PC-9 (cell line): ENCODE results near the gene CUEDC2. TPM values are rescaled to one million over a fixed set of nuclear protein-coding genes. Genes with fewer than 3 reads are reported as not detected.

Experiments used
- BruUV-seq: library from RNA; stranded (reverse); fragments of 400-500 nt; replicated peaks from 2 replicates; lab custom pipeline; 2021; lab: Mats Ljungman, UMichigan
- CTCF ChIA-PET: fragments of 300-600 bp; sonication (Branson Sonifier 250); formaldehyde crosslinking; loops from one replicate; lab custom pipeline; 2022; ENCODE audit warnings: antibody characterized with exemption; lab: Charles Lee
- POLR2A ChIA-PET: fragments of 300-600 bp; sonication (Branson Sonifier 250); formaldehyde crosslinking; loops from one replicate; lab custom pipeline; 2022; ENCODE audit warnings: antibody characterized with exemption; ENCODE audit not compliant: unreplicated experiment; lab: Charles Lee
- DNase-seq, 2 experiments: peaks; one replicate each; pipeline versions ENCODE4 v3.0.0 to v3.0.0-alpha.2; 2015 to 2022; ENCODE audit warnings: mixed read lengths in 1 of 2
- H2AFZ ChIP-seq: fragments of 200-600 bp; sonication (generic); 2 replicates; pipeline ENCODE4 v1.8.1; 2017; ENCODE audit warnings: antibody characterized with exemption
- H3F3A ChIP-seq: fragments of 200-600 bp; sonication (generic); 2 replicates; pipeline ENCODE4 v1.8.1; 2017; ENCODE audit warnings: antibody characterized with exemption, mild to moderate bottlenecking, low read depth; ENCODE audit not compliant: insufficient read depth
- H3K27ac ChIP-seq: fragments of 200-600 bp; sonication (generic); 2 replicates; pipeline ENCODE4 v1.6.1; 2016; ENCODE audit warnings: mixed run types
- H3K27me3 ChIP-seq: fragments of 200-600 bp; sonication (generic); 2 replicates; pipeline ENCODE4 v1.6.1; 2016; ENCODE audit warnings: low read depth, mixed run types; ENCODE audit not compliant: insufficient read depth
- H3K36me3 ChIP-seq: fragments of 200-600 bp; sonication (generic); 2 replicates; pipeline ENCODE4 v1.6.1; 2016; ENCODE audit warnings: low read depth, mixed run types
- H3K4me1 ChIP-seq: fragments of 200-600 bp; sonication (generic); replicated peaks from 2 replicates; pipeline ENCODE4 v1.6.1; 2016; ENCODE audit warnings: mixed run types; ENCODE audit not compliant: insufficient read depth
- H3K4me2 ChIP-seq: fragments of 200-600 bp; sonication (generic); 2 replicates; pipeline ENCODE4 v1.6.1; 2017; ENCODE audit warnings: mixed run types
- H3K4me3 ChIP-seq: fragments of 200-600 bp; sonication (generic); 2 replicates; pipeline ENCODE4 v1.6.1; 2016; ENCODE audit warnings: mixed run types
- H3K79me2 ChIP-seq: fragments of 200-600 bp; sonication (generic); 2 replicates; pipeline ENCODE4 v1.6.1; 2017; ENCODE audit warnings: low read depth, mixed run types
- H3K9me2 ChIP-seq: fragments of 200-600 bp; sonication (generic); 2 replicates; pipeline ENCODE4 v1.8.1; 2017; ENCODE audit warnings: mild to moderate bottlenecking; ENCODE audit not compliant: insufficient read depth
- H3K9me3 ChIP-seq: fragments of 200-600 bp; sonication (generic); 2 replicates; pipeline ENCODE4 v1.8.1; 2016; ENCODE audit warnings: low read depth; ENCODE audit not compliant: insufficient read depth
- H4K20me1 ChIP-seq: fragments of 200-600 bp; sonication (generic); 2 replicates; pipeline ENCODE4 v1.8.1; 2017; ENCODE audit not compliant: insufficient read depth
- CTCF ChIP-seq: fragments of 200-600 bp; sonication (generic); conservative IDR thresholded peaks from 2 replicates; pipeline ENCODE4 v1.6.1; 2017; ENCODE audit warnings: mixed run types, antibody characterized with exemption, mild to moderate bottlenecking, moderate library complexity
- EZH2 ChIP-seq: fragments of 200-600 bp; sonication (generic); IDR thresholded peaks from 2 replicates; pipeline ENCODE4 v1.8.0; 2017; ENCODE audit warnings: antibody characterized with exemption, low read depth
- intact Hi-C: fragments of 100-400 bp; cut with micrococcal nuclease; formaldehyde crosslinking; loops from one replicate; pipeline ENCODE4 v1.10.0; 2022; ENCODE audit not compliant: unreplicated experiment
- total RNA-seq: library from RNA; stranded (reverse); gene quantifications from 2 replicates; pipeline ENCODE4 v1.2.3, GENCODE V29; 2021

The CUEDC2 gene
- total RNA-seq, 1 experiment from 2014 or later, result 46.2 TPM

- no peaks in the 10 kb centered on the region for H4K20me1 ChIP-seq
- intact Hi-C loops, result loop anchor here (2.0 kb wide), 2 partner anchors 18 to 234 kb away; partner anchors contain the start of gene FBXL15
- no peak for TF ChIP-seq EZH2
Observed at GRCh38 chr10:102403115-102403514, 29.3 kb downstream of the CUEDC2 start.

GRCh38 chr10:102402512-102402896 lies 29.9 kb downstream of the CUEDC2 start:
- TF ChIP-seq EZH2 (no peak), CTCF (no peak)
- H3K4me2 ChIP-seq, result no peak overlapping the region
- peaks cover 4% of the 10 kb centered on the region; the same call in 1 of the 2 replicates for H3F3A ChIP-seq
- no peak overlapping the region for H2AFZ ChIP-seq
- H3K36me3 ChIP-seq, result no peaks in the 10 kb centered on the region
- CTCF ChIA-PET, result interaction anchor here (0.5 kb wide), 1 partner anchor 52 kb away, joined by 3 read pairs; no protein-coding TSS in a partner anchor
- no peak overlapping the region for H3K27ac ChIP-seq
- intact Hi-C loops, result loop anchor here (2.0 kb wide), 2 partner anchors 18 to 234 kb away; partner anchors contain the start of gene FBXL15
- H3K4me1 ChIP-seq, result peaks cover 13% of the 10 kb centered on the region
- H3K4me3 ChIP-seq, result no peak overlapping the region
- DNase-seq, result no peak
- no peaks in the 10 kb centered on the region for H3K27me3 ChIP-seq
- no TSS peak for BruUV-seq
- H3K9me3 ChIP-seq, result no peaks in the 10 kb centered on the region
- no peaks in the 10 kb centered on the region for H3K79me2 ChIP-seq
- POLR2A ChIA-PET, result no interaction called here
- H3K9me2 ChIP-seq, result no peaks in the 10 kb centered on the region
- no peaks in the 10 kb centered on the region for H4K20me1 ChIP-seq

More at GRCh38 chr10:102403115-102403514, 29.3 kb downstream of the CUEDC2 start:
- no peak overlapping the region for H3K4me3 ChIP-seq
- no peak overlapping the region for H3K4me2 ChIP-seq
- no peak for DNase-seq
- H3K27me3 ChIP-seq, result no peaks in the 10 kb centered on the region
- peaks cover 13% of the 10 kb centered on the region for H3K4me1 ChIP-seq
- no peak overlapping the region for H2AFZ ChIP-seq
- POLR2A ChIA-PET, result interaction anchor here (0.6 kb wide), 1 partner anchor 8 kb away, joined by 13 read pairs; the partner anchor contains the start of gene NFKB2
- H3K36me3 ChIP-seq, result no peaks in the 10 kb centered on the region
- no peaks in the 10 kb centered on the region for H3K9me3 ChIP-seq
- peaks cover 4% of the 10 kb centered on the region; the same call in 1 of the 2 replicates for H3F3A ChIP-seq
- CTCF ChIA-PET, result no interaction called here
- no peaks in the 10 kb centered on the region for H3K79me2 ChIP-seq
- H3K27ac ChIP-seq, result no peak overlapping the region
- no TSS peak for BruUV-seq
- H3K9me2 ChIP-seq, result no peaks in the 10 kb centered on the region

- H3K4me1 ChIP-seq, result peaks cover 13% of the 10 kb centered on the region
- H3K27ac ChIP-seq, result no peak overlapping the region
- no peak for TF ChIP-seq EZH2
- no peak for TF ChIP-seq CTCF
- H3K27me3 ChIP-seq, result no peaks in the 10 kb centered on the region
- no peaks in the 10 kb centered on the region for H4K20me1 ChIP-seq
- H3F3A ChIP-seq, result peaks cover 4% of the 10 kb centered on the region; the same call in 1 of the 2 replicates
- H3K4me2 ChIP-seq, result peak overlapping the region; percentile 53
- intact Hi-C loops, result loop anchor here (2.0 kb wide), 2 partner anchors 19 to 233 kb away; partner anchors contain the start of gene FBXL15
- H3K4me3 ChIP-seq, result no peak overlapping the region
- H3K36me3 ChIP-seq, result no peaks in the 10 kb centered on the region
- no TSS peak for BruUV-seq
- DNase-seq, result peak; percentile 80 to 88
- ChIA-PET POLR2A (interaction anchor here (0.5 kb wide), 1 partner anchor 791 kb away, joined by 4 read pairs; no protein-coding TSS in a partner anchor), CTCF (interaction anchor here (0.5 to 0.6 kb wide), 3 partner anchors 9 to 60 kb away, joined by 3 to 4 read pairs (median 3); no protein-coding TSS in a partner anchor)
- no peak overlapping the region for H2AFZ ChIP-seq
- no peaks in the 10 kb centered on the region for H3K79me2 ChIP-seq
- H3K9me2 ChIP-seq, result no peaks in the 10 kb centered on the region
- no peaks in the 10 kb centered on the region for H3K9me3 ChIP-seq
Observed at GRCh38 chr10:102401735-102402511, 30.5 kb downstream of the CUEDC2 start.
